SIG-M5 (cell line): ENCODE data around the gene ARHGAP27.

Source experiments
- DNase-seq: peaks from one replicate; lab custom pipeline; 2025; lab: John Stamatoyannopoulos, UW

Gene ARHGAP27

DNA sequence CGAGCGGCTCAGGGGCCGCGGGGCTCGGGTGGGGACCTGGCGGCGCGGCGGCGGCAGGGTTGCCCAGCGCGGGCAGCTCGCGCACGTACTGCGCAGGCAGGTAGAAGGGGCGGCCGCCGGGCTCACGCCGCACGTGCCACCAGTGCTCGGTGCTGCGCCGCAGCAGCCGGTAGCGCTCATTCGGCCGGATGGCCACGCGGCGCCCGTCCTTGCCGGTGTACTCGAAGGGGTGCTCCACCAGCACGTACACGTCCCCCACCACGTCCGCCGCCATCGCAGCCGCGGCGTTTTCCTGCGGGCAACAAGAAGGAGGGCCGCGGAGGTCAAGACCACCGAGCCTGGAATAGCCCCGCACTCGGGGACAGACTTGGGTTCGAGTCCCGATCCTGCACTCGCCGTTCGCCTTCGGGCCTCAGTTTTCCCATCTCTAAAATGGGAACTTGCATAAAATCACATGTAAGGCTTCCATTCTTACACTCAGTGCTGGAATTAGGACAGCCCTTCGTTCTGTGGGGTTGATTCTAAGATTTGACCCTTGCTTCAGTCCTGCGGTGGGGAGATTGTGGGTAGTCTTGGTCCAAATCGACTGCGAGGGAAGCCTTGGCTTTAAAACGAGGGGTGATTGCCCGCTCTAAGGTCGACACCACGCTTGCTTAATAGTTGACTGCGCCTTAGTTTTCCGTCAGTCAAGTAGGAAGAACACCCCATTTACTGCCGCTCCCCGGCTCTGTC lies 2.5 kb downstream of the ARHGAP27 start:
- DNase-seq = no peak

DNA sequence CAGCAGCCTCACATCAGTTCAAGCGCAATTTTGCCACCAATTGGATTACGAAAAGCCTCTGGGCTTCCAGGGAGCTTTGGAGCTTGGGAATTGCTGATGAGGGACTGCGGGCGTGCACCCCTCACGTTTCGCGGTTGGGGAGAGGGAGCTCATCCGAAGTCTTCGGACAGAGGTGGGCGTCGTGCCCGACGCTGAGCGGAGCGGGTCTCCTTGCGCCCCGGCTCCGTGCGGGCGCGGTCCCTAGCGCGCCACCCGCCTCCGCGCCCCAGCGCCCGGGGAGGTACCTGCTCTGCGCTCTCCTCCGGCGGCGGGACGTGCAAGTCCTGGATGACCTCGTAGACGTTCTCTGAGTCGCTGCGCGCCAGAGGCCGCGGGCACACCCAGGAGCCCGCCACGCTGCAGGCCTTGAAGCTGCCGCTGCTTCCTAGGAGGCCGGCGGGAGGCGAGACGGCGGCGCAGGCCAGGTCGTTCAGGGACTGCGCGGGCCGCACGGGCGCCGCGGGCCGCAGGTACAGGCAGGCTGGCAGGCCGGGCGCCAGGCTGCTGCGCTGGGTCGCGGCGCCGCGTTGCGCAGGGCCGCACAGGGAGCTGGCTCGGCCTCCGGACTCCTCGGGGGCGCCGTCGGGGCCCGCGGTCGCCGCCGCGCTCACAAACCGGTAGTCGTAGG lies 3.2 kb downstream of the ARHGAP27 start:
- no peak for DNase-seq

DNA sequence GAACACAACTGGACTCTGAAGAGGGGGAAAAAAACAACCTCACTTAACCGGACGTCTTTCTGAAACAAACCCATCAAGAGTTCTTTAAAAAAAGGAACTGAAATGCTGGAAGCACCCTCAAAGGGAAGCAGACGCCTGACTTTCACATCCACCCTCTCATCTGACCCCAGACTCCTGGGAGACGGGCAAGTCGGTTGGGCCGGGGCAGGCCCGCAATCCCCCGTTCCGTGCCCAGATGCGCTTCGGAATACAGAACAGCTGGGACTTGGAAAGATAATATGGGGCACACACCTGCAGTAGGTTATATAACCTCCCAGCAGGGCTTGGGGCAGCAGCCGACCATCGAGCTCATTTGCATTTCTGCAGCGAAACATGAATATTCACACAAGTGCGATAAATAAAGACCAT lies 3.7 kb downstream of the ARHGAP27 start:
- no peak for DNase-seq

DNA sequence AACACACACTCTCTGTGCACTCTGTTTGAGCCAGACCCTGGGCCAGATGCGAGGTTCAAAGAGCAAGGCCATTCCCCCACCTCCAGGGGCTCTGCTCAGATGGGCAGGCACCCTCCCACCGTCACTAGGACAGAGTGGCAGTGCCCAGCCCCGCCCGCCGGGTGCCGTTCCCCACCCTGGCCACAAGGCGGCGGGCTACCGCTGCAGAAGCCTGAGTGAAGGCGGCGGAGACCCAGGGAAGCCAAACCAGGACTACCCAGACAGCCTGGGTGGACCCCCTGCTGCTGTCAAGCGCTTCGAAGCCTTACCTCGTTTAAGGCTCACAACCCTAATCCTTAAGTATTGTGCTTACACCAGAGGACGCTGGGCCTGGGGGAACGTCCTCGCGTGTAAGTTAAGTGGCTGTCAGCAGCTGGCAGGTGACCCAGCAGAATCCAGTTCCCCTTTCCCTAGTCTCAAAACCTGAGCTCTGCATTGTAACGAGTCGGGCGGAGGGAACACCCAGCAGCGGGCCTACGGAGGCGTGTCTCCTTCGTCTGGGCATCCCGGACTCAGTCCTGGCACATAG lies 4.5 kb downstream of the ARHGAP27 start:
- DNase-seq = no peak

DNA sequence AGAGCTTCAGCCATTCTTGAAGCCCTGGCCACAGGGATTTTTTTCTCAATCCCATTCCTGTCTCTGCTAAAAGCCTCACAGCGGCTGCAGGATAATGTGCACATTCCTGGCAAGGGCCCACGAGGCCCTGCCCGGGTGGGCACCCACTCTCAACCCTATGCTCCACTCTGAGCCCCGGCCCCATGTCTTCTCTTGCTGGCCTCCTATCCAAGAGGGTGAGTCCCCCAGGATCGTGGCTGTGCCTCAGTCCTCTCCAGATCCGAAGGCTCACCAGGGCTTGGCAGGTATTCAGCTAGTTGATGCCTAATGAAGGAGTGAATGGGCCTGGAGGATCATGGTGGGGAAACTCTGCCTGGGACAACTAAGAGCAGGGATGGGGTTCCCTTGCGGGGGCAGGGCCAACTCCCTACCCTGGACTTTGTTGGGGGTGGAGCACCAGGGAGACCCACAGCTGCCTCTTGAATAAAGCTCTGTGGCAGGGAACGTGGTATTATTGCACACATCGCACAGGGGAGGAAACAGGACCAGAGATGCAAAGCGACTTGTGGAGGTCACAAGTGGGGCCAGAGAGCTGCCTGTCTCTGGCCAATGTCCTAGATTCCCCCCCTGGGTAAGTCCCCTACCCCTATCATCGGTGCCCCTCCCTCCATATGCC lies 5.4 kb downstream of the ARHGAP27 start:
- no peak for DNase-seq

DNA sequence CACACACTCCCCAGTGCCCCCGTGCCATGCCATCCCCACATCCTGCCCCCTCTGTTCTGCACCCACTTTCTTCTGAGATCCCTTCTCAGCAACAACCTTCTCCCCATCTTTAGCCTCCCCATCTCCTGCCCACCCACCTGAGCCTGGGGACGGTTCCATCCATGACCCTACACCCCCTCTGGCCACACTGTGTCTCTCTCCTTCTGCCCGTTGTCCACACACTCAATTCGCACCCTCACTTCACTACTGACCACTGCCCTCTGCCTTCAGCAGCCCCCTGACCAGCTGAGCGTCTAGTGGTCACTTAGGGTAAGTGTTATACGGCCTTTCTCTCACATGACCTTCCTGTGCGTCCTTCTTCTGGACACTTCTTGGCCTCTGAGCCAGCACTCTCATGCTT lies 6.1 kb downstream of the ARHGAP27 start:
- DNase-seq = no peak

DNA sequence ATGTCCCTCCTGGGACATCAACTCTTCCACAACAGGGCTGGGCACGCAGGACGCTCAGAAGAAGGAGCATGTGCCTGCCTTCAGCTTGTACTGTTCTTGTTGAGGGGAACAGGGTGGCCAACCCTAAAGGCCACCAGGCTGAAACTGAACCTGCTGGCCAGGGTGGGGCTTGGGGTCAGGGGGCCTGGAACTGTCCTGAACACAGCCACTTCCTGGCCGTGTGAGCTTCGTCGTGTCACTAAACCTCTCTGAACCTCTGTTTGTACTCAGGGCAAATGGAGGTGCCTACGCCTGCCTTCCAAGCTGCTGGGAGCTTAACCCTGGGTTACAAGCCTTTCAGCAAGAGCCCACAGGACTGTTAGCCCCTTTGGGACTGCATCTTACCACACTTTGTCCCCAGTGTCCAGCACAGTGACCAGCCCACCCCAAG lies 6.7 kb downstream of the ARHGAP27 start:
- no peak for DNase-seq

DNA sequence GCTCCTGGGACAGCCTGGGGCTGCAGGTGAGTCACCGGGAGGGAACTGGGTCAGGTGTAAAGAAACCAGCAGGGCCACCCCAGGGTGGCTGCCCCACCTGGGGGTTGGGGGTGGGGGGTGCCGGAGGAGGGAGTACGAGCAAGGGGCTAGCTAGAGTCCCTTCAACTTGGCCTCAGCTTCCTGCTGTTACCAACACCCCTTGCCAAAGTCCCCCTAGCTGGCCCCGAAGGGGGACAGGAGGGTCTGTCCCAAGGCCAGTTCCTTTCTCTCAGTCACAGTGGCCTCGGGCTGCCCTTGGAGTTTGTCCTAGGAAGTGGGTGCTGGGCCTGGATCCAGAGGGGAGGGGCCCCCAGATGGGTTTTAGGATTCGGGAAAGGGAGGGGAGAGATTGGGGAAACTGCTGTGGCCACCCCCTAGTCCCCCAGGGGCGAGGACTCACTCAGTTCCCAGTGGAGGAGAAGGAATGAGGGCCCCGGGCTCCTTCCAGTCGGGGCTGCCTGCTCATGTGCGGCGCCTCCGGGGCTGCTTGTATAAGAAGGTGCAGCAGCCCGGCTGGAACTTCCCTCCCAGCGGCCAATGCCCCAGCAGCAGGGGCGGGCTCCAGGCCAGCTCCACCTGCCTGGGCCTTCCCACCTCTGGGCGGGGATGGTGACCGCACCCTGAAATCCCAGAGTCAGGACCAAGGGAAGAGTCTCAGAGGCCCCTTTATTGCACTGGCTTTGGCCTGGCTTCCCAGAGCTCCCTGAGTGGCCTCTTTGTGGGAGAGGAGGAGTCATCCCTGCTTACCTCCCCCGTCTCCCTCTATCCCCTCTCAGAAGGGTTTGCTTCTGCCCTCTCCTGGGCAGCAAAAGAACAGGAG lies 7.3 kb downstream of the ARHGAP27 start:
- DNase-seq = no peak

DNA sequence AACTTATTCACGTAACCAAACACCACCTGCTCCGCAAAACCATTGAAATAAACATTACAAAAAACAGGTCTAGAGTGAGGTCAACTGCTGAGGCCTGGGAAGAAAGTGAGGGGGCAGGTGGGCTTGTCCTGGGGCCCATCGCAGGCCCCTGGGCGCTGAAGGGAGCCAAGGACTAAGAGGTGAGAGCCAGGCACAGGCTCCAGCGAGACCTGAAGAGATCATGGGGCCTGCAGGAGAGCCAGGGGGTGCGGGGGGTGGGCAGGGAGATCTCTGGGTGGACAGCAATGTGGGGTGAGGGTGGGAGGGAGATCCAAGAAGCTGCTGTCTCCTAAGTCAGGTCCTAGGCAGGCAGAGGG lies 7.9 kb downstream of the ARHGAP27 start:
- DNase-seq = no peak

DNA sequence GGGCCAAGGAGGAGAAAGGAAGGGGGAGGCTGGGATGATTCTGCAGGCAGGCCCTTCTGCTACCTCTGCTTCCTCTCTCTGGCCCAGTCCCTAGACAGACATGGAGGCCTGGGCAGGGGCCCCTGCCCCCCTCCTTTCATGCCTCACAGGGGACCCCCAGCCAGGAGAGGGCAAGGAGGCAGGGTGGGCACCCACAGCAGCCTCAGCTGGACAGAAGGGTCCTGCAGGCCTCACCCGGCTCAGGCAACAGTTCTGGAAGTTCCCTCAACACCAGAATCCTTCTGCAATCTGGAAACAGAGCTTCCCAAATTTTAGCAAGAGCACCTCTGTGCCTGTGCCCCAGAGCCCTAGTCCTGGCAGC lies 8.7 kb downstream of the ARHGAP27 start:
- no peak for DNase-seq

DNA sequence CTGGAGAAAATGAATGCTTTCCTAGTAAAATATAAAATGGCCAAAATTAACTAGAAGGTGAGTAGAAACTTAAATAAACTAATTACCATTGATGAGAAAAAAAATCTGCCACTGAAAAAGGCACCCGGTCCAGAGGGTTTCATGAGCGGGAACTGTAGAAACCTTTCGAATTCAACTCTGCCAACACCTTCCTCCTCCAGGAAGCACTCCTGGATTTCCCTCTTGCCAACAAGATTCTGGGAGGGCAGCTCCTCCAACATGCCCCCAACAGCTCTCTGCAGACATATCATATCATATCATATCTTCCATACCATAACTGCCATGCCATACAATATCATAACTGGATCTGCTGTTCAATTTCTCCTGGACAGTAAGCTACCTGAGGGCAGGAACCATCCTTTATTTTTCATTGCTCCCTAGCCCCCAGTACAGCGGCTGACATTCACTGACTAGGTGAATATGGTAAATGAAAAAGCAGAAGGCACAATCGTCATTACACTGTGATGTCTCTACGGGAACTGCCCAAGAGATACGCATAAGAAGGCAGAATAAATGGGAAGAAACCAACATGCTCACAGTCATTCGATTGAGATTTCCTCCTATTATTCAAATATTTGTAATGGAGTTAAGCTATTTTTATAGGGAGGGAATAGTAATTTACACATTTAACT lies 9.2 kb downstream of the ARHGAP27 start:
- DNase-seq = no peak

DNA sequence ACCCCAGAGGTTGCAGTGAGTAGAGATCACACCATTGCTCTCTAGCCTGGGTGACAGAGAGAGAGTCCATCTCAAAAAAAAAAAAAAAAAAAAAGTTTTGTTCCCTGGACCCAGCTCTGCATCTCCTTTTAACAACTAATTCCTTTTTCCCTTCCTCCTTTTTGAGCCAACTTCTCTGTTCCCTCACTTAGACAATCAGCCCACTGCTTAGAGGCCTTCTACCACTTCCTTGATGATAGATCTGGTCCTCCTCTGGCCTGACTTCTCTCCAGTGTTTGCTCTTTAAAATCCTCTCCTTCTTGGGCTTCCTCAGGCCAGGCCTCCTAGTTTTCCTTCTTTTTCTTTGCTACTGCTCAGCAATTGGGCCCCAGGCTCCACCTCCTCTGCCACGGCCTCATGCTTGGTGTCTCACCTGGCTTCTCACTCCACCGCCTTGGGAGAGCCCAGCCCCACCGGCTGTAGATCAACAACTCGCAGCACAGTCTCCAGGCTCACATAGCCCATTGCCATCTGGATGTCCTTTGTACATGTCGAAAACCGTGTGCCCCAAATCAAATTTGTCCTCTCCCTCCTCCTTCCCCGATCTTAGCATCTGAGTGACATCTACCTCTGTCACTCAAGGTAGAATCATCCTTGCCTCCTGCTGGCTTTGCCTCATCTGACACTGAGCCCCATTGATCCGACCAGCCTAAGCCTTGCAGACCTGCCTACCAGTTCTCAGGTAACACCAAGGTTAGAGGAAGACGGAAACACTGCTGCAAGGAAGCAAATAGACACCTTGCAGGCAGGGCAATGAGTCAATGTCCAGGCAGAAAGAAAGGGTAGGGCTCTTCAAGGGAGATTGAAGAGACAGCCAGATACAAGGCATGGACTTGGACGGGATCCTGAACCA lies 17.4 kb downstream of the ARHGAP27 start:
- DNase-seq = no peak

DNA sequence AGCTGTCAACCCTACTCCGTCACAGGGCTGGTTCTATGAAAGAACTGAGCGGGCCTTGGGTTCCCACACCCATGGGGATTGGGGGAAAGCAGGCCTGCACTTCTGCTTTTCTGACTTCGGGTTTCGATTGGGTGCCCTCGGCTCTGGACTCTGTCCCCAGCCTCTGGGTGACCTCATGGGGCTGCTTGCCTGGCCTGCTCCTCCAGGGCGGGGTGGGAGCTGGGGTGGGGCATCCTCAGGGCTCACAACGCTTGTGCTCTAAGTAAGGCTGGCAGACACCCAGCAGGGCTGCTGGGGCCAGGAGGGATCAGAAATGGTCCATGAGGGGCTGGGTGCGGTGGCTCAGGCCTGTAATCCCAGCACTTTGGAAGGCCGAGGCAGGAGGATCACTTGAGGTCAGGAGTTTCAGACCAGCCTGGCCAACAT lies 19.2 kb downstream of the ARHGAP27 start:
- DNase-seq = no peak

DNA sequence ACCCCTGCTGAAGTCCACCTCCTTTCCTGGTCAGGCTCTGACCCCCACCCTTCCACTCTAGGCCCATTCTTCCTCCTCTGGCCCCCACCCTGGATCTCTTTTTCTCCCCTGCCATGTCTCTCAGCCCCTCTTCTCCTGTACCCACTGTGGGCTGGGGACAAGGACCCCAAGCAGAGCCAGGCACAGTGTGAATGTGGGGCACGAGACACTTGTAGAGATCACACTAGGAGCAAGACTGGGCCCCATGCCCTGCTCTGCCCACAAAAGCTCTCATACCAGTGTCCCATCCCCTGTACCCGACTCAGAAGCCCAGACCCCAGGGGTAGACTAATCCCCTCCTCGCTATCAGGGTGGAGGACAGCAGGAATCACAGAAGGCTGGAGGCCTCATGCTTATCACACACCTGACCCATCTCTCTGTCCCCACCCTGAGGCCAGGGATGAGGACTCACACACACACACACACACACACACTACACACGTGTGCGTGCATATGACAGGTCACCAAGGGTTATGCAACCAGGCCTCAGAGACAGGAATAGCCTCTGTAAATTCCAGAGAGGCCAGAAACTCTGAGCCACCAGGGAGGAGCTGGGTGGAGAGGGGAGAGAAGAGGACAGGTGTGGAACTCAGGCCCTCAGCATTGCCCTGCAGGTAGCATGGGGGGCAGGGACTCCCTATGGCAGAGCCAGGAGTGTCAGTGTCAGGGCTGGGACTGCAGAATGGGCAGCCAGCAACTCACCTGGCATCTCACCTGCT lies 21.1 kb downstream of the ARHGAP27 start:
- DNase-seq = no peak

DNA sequence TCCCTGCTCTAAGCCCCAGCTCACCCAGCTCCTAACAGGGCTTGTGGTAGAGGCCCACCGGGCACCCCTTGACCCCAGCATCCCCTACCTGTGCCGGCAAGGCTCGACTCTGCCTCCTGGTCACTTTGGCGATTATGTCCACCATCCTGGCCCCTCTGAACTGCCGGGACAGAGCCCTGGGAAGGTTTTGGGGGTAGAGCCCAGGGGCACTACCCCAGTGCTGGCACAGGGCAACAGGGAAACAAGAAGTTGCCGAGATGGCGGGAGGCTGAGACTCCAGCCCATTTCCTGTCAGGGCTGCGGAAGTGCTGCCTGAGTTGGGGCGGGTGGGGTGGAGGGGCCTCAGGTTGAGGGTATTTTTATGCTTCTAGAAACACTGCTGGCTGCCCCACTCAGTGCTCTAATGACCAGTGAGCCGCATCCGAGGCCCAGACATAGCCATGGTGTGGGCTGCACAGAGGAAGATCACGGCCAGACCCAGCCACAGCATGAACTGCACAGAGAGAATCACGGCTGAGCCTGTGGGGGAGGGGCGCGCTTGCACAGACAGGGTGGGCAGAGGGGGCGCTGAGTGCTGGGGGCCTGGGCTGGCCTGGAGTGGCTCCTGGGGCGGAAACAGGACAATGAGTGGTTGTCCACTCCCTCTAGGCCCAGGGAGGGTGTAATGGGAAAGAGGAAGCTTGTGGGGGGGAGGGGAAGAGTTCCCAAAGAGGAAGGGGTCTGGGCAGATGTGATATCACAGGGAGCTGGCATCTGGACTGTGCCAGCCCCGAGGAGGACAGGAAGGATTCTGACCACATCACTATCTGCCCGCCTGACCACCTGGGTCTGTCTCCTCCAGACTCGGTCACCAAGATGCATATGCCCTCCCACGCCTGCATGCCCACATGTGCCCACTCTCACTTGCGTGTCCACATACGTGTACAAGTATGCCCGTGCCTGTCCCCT lies 22.3 kb downstream of the ARHGAP27 start:
- no peak for DNase-seq

DNA sequence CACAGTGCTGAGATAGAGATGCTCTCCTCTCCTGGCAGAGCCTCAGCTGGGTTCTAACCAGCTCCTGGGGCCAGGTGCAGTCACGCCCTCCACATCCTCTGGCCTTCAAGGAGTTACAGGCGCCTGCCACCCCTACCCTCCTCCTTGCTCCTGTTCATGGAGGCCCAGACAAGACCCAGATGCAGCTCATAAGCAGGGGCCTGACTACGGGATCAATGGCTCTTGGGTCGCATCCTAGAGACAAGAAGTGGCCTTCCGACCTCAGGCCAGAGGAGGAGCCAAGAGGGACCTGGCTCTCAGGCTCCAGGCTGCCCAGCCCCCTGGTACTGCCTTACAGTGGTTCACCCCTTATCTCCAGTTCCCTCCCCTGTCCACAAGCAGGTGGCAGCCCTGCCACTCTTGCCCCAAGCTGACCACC lies 23.0 kb downstream of the ARHGAP27 start:
- no peak for DNase-seq

DNA sequence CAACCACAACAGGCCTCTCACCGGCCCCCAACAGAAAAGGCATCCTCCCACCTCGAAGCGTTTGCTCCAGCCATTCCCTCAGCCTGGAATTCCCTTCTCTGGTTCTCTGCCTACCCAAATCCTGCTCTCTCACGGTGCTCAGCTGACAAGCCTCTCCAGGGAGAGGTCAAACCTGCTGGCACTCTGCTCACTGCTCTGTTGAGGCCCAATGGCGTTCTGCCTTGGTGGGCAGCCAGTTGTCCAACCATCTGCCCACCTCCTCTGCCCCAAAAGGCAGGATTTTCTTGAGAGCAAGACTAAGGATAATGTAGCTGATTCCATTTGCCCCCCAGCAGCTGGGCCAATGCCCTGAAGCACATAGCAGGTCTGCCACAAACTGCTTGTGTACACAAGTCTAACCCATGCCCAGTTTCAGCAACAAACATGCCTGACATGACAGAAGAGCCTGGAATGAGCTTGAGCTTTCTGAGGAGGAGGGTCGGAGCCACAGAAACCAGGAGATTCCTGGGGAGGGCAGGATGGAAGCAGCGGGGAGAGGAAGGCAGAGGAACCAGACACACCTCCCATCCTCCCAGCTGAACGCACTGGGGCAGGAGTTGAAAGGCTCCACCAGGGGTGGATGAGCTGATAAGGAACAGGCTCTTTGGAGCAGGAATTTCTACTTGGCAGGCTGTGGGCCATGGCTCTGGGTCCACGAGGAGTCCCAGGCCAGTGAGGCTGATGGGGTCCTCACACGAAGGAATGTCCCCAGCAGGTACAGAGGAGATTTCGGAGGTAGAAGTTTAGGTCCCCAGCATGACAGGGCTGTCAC lies 23.9 kb downstream of the ARHGAP27 start:
- no peak for DNase-seq

DNA sequence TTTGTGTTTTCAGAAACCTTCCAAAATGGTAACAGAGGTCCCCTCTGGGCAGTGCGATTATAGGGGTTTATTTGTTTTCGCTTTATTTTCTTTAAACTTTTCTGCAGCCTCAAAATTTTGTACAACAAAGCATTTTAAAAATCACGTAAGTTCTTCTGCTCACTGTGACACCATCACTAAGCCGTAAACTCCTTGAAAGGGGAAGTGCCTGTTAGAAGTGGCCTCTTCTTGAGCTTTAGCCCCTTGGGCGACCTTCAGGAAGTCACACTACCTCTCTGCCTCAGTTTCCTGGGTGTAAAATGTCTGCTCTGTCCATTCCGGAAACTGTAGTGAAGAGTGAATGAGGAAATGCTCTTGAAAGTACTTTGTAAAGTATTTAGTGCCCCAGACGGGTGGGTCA lies 26.6 kb downstream of the ARHGAP27 start:
- DNase-seq = no peak
